OCI-LY7 (cell line): ENCODE measurements around the gene GALNT7.

ENCODE experiments used
- EZH2phosphoT487 ChIP-seq: fragments of 200-600 bp; sonication (generic); IDR thresholded peaks from 2 replicates; pipeline ENCODE4 v1.6.1; 2018; ENCODE audit warnings: low read depth, borderline replicate concordance, mild to moderate bottlenecking, mixed run types, antibody characterized with exemption, low read length, moderate library complexity, mixed read lengths
- TF ChIP-seq, protein P1 (sequence below): fragments of 200-600 bp; sonication (generic); conservative IDR thresholded peaks from 2 replicates; pipeline ENCODE4 v1.5.1; 2014; ENCODE audit warnings: mild to moderate bottlenecking, antibody characterized with exemption, low read length, moderate library complexity, mixed read lengths

- TF ChIP-seq, protein P1, sequence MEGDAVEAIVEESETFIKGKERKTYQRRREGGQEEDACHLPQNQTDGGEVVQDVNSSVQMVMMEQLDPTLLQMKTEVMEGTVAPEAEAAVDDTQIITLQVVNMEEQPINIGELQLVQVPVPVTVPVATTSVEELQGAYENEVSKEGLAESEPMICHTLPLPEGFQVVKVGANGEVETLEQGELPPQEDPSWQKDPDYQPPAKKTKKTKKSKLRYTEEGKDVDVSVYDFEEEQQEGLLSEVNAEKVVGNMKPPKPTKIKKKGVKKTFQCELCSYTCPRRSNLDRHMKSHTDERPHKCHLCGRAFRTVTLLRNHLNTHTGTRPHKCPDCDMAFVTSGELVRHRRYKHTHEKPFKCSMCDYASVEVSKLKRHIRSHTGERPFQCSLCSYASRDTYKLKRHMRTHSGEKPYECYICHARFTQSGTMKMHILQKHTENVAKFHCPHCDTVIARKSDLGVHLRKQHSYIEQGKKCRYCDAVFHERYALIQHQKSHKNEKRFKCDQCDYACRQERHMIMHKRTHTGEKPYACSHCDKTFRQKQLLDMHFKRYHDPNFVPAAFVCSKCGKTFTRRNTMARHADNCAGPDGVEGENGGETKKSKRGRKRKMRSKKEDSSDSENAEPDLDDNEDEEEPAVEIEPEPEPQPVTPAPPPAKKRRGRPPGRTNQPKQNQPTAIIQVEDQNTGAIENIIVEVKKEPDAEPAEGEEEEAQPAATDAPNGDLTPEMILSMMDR: no peak
- TF ChIP-seq EZH2phosphoT487: no peak
These were observed 33.3 kb upstream of the GALNT7 start for GRCh38 chr4:173135241-173135847.
